Suprapubic skin (tissue), 4 donors: Measurements from ENCODE around the gene ARPC5. TPM values are rescaled to one million over a fixed set of nuclear protein-coding genes. Genes with fewer than 3 reads are reported as not detected.

ENCODE experiments used
- DNase-seq, 2 donors: peaks; one replicate each; pipeline ENCODE4 v3.0.0-alpha.2; 2019; ENCODE audit warnings: low spot score in 2 of 2
- H3K27ac ChIP-seq: fragments of 200-600 bp; sonication (generic); one replicate; pipeline ENCODE4 v1.5.1; 2019
- H3K27me3 ChIP-seq: fragments of 200-600 bp; sonication (generic); one replicate; pipeline ENCODE4 v1.5.1; 2019
- H3K36me3 ChIP-seq: fragments of 200-600 bp; sonication (generic); one replicate; pipeline ENCODE4 v1.5.1; 2019
- H3K4me1 ChIP-seq: fragments of 200-600 bp; sonication (generic); one replicate; pipeline ENCODE4 v1.5.1; 2019
- H3K4me3 ChIP-seq: fragments of 200-600 bp; sonication (generic); one replicate; pipeline ENCODE4 v1.5.1; 2019; ENCODE audit warnings: mild to moderate bottlenecking
- H3K9me3 ChIP-seq: fragments of 200-600 bp; sonication (generic); one replicate; pipeline ENCODE4 v1.5.1; 2019
- EP300 ChIP-seq: sonication (generic); formaldehyde crosslinking; IDR thresholded peaks from one replicate; pipeline ENCODE4 v1.6.1; 2017; ENCODE audit warnings: antibody characterized with exemption
- POLR2A ChIP-seq, 2 donors: fragments of 450-650 bp; IDR thresholded peaks; one replicate each; pipeline ENCODE4 v1.6.1; 2017; ENCODE audit warnings: antibody characterized with exemption in 2 of 2, mild to moderate bottlenecking in 2 of 2, moderate library complexity in 2 of 2
- POLR2AphosphoS5 ChIP-seq, 3 donors: sonication (generic); formaldehyde crosslinking; IDR thresholded peaks; one replicate each; pipeline ENCODE4 v1.6.1; 2017; ENCODE audit warnings: antibody characterized with exemption in 3 of 3
- WGBS: methylation state at CpG from one replicate; pipeline ENCODE4 v1.1.5; 2018; 5-methylcytosine and 5-hydroxymethylcytosine counted together
- total RNA-seq, 4 donors: library from RNA; depleted of rRNA; stranded (reverse); fragments of >200 nt; gene quantifications; one replicate each; pipeline ENCODE4 v1.1.0, GENCODE V29; 2016
- TF ChIP-seq, protein P1 (sequence below), 2 donors: fragments of 200-600 bp in 1 of 2; fragments of 450-650 bp in 1 of 2; sonication (generic) in 1 of 2; IDR thresholded peaks; one replicate each; pipeline ENCODE4 v1.5.1; 2016 to 2019; ENCODE audit warnings: antibody characterized with exemption in 2 of 2, mild to moderate bottlenecking in 1 of 2, moderate library complexity in 1 of 2

ARPC5 gene
- total RNA-seq, 4 donors from 2014 or later = 45.1 to 66.9 (median 52.5) TPM

DNA sequence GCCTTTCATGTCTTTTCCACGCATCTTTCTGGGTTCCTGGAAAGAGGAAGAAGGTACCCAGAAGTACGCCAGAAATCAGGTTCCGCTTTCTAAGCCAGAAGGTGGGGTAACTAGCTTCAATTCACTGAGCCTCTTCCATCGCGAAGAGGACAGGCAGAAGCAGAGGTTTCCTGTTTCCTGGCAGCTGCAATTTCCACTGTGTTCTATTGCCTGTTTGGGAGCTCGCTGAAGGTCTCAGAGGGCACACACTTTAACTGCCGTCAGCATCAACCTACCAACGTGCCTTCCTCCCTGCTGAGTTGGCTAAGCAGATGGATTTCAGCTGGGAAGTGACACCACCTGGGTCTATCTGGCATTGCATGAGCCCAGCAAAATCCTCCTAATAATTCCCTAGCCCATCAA lies 55.3 kb downstream of the ARPC5 start:
- H3K4me3 ChIP-seq = no peak overlapping the region
- DNase-seq = no peak
- H3K27ac ChIP-seq = no peak overlapping the region
- 63% methylated on average over 8 of the region's 8 CpGs for WGBS
- H3K9me3 ChIP-seq = no peaks in the 10 kb centered on the region
- H3K4me1 ChIP-seq = no peaks in the 10 kb centered on the region
- H3K36me3 ChIP-seq = no peaks in the 10 kb centered on the region
- TF ChIP-seq POLR2A (IDR thresholded peaks at IDR 0.05) (no peak), EP300 (no peak), POLR2AphosphoS5 (IDR thresholded peaks at IDR 0.05) (no peak)
- TF ChIP-seq, protein P1, sequence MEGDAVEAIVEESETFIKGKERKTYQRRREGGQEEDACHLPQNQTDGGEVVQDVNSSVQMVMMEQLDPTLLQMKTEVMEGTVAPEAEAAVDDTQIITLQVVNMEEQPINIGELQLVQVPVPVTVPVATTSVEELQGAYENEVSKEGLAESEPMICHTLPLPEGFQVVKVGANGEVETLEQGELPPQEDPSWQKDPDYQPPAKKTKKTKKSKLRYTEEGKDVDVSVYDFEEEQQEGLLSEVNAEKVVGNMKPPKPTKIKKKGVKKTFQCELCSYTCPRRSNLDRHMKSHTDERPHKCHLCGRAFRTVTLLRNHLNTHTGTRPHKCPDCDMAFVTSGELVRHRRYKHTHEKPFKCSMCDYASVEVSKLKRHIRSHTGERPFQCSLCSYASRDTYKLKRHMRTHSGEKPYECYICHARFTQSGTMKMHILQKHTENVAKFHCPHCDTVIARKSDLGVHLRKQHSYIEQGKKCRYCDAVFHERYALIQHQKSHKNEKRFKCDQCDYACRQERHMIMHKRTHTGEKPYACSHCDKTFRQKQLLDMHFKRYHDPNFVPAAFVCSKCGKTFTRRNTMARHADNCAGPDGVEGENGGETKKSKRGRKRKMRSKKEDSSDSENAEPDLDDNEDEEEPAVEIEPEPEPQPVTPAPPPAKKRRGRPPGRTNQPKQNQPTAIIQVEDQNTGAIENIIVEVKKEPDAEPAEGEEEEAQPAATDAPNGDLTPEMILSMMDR (IDR thresholded peaks at IDR 0.05) = no peak
- no peaks in the 10 kb centered on the region for H3K27me3 ChIP-seq

DNA sequence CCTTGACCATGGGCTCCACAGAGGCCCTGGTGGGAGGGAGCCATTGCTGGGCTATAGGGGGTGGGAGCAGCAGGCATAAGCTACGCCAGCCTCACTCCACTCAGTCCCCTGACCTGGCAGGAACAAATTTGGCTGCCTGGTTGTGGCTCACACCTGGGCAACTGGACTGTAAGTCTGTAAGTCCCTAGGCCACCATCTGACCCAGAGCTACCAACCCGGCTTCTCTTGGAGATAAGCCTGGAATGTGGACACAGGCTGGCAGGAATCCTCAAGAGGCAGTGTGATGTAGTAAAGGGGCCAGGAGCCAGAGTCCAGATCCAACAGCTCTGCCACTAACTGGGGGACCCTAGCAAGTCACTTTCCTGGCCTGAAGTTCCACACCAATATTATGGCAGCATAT lies 56.7 kb downstream of the ARPC5 start:
- Histone ChIP-seq H3K27me3 (no peaks in the 10 kb centered on the region), H3K9me3 (no peaks in the 10 kb centered on the region), H3K4me1 (no peaks in the 10 kb centered on the region), H3K4me3 (no peak overlapping the region), H3K27ac (no peak overlapping the region), H3K36me3 (no peaks in the 10 kb centered on the region)
- no peak for TF ChIP-seq POLR2AphosphoS5 (IDR thresholded peaks at IDR 0.05)
- TF ChIP-seq EP300 = no peak
- TF ChIP-seq, protein P1 (IDR thresholded peaks at IDR 0.05) = no peak
- no peak for TF ChIP-seq POLR2A (IDR thresholded peaks at IDR 0.05)
- DNase-seq = no peak
- WGBS = no CpG with 5 or more reads among the region's 2 CpGs

DNA sequence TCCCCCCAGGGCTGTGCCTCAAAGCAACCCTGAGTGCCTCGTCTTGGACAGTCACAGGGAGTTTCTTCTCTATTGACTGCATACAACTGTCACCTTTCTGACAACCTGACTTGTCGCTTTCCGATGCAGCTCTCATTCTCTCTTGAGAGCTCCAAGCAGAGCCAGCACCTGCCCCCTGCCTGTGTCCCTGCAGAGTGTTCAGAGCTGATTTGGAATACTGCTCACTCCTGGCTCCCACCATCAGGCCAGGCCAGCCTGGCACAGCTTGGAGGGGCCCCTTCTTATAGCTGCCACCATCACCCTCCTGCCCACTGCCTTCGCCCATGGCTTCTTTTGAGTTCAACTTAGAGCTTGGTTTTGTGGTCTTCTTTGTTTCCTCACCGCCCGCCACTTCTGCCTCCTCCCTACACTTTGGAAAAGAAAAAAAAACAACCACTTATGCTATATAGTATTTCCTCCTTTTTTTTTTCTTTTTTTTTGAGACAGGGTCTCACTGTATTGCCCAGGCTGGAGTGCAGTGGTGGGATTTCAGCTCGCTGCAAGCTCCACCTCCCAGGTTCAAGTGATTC lies 57.6 kb downstream of the ARPC5 start:
- no peaks in the 10 kb centered on the region for H3K36me3 ChIP-seq
- H3K27me3 ChIP-seq = no peaks in the 10 kb centered on the region
- no peaks in the 10 kb centered on the region for H3K9me3 ChIP-seq
- no peak overlapping the region for H3K27ac ChIP-seq
- 85% methylated on average over 7 of the region's 7 CpGs for WGBS
- no peak overlapping the region for H3K4me3 ChIP-seq
- no peaks in the 10 kb centered on the region for H3K4me1 ChIP-seq
- TF ChIP-seq, protein P1 (IDR thresholded peaks at IDR 0.05) = no peak
- TF ChIP-seq POLR2AphosphoS5 (IDR thresholded peaks at IDR 0.05) (no peak), EP300 (no peak), POLR2A (IDR thresholded peaks at IDR 0.05) (no peak)
- no peak for DNase-seq

DNA sequence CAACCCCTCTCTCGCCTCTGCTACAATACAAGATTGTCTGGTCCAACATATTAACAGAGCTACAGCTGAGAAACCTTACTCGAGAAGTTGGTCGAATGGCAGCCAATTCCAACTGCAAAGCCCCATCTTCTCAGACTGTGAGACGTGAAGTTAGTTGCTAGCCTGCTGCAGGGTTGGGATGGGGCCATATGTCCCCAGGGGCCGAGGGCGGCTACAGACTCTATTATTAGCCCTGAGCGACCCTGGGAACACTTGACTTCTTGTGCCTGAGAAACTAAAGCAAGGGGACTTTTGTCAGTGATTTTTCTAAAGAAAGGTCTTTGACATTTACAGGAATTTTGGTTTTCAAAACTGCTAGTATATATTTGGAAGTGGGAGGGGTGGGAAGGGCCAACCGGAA lies 59.0 kb downstream of the ARPC5 start:
- no peaks in the 10 kb centered on the region for H3K36me3 ChIP-seq
- DNase-seq = no peak

DNA sequence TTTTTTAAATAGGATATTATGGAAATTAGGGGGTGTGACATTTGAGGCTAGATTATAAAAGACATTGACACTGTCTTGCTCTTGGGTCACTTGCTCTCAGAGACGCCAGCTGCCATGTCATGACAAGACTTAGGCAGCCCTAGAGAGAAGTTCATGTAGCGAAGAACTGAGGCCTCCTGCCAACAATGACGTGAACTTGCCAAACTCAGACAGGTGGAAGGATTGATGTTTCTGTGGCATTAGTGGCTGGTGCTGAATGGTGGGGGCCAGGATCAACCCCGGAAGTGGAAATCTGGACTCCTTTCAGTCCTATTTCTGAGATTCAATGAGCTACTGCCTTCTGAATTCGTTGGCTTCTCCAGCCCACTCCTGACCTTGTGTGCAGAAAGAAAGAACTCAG lies 60.0 kb downstream of the ARPC5 start:
- H3K4me3 ChIP-seq = no peak overlapping the region
- no peak for DNase-seq
- 52% methylated on average over 5 of the region's 5 CpGs for WGBS
- H3K36me3 ChIP-seq = no peaks in the 10 kb centered on the region
- H3K27ac ChIP-seq = no peak overlapping the region
- TF ChIP-seq POLR2A (IDR thresholded peaks at IDR 0.05) (no peak), POLR2AphosphoS5 (IDR thresholded peaks at IDR 0.05) (no peak), EP300 (no peak)
- TF ChIP-seq, protein P1 (IDR thresholded peaks at IDR 0.05) = no peak
- H3K27me3 ChIP-seq = no peaks in the 10 kb centered on the region
- no peaks in the 10 kb centered on the region for H3K4me1 ChIP-seq
- no peaks in the 10 kb centered on the region for H3K9me3 ChIP-seq

More for the DNA sequence above, 59.0 kb downstream of the ARPC5 start:
- H3K27ac ChIP-seq = no peak overlapping the region
- 69% methylated on average over 8 of the region's 8 CpGs for WGBS
- no peak overlapping the region for H3K4me3 ChIP-seq
- no peaks in the 10 kb centered on the region for H3K9me3 ChIP-seq
- TF ChIP-seq EP300 (no peak), POLR2A (IDR thresholded peaks at IDR 0.05) (no peak), POLR2AphosphoS5 (IDR thresholded peaks at IDR 0.05) (no peak)
- TF ChIP-seq, protein P1 (IDR thresholded peaks at IDR 0.05) = no peak
- H3K27me3 ChIP-seq = no peaks in the 10 kb centered on the region
- no peaks in the 10 kb centered on the region for H3K4me1 ChIP-seq
